SK-N-SH treated with all-trans-retinoic acid at 6 μM for 48 hours (cell line): Measurements from ENCODE around the gene LTF.
"Not testable (repeated sequence)": the region's sequence is repeated elsewhere in the genome, so short reads cannot be mapped to it uniquely, and the experiment has no call there.

Source experiments
- ARNTL ChIP-seq: fragments of 450-650 bp; formaldehyde crosslinking; IDR thresholded peaks from 2 replicates; pipeline ENCODE4 v1.5.0; 2020; ENCODE audit warnings: low read depth, mild to moderate bottlenecking, moderate library complexity, borderline replicate concordance
- CREB5 ChIP-seq: fragments of 250-450 bp; sonication (Bioruptor Pico); IDR thresholded peaks from 2 replicates; pipeline ENCODE4 v1.5.1; 2020; ENCODE audit warnings: low read depth, mild to moderate bottlenecking, moderate library complexity
- CSDC2 ChIP-seq: fragments of 250-450 bp; sonication (Bioruptor Pico); IDR thresholded peaks from 2 replicates; pipeline ENCODE4 v1.5.0; 2020; ENCODE audit warnings: mild to moderate bottlenecking, moderate library complexity
- GLIS3 ChIP-seq: fragments of 250-450 bp; sonication (Bioruptor Pico); IDR thresholded peaks from 2 replicates; pipeline ENCODE4 v1.5.0; 2020; ENCODE audit warnings: mild to moderate bottlenecking, moderate library complexity
- OSR1 ChIP-seq: fragments of 250-450 bp; sonication (Bioruptor Pico); IDR thresholded peaks from 2 replicates; pipeline ENCODE4 v1.8.0; 2022; ENCODE audit warnings: moderate library complexity, mild to moderate bottlenecking, inconsistent platforms
- PATZ1 ChIP-seq: fragments of 250-450 bp; sonication (Bioruptor Pico); IDR thresholded peaks from 2 replicates; pipeline ENCODE4 v1.8.0; 2020; ENCODE audit warnings: mild to moderate bottlenecking, moderate library complexity, borderline replicate concordance
- POU6F1 ChIP-seq: fragments of 250-450 bp; sonication (Bioruptor Pico); IDR thresholded peaks from 2 replicates; pipeline ENCODE4 v1.8.0; 2021; ENCODE audit warnings: low read depth, mild to moderate bottlenecking, moderate library complexity, borderline replicate concordance
- PPARA ChIP-seq: fragments of 250-450 bp; sonication (Bioruptor Pico); IDR thresholded peaks from 2 replicates; pipeline ENCODE4 v1.5.0; 2020; ENCODE audit warnings: mild to moderate bottlenecking, borderline replicate concordance
- TCF4 ChIP-seq: fragments of 250-450 bp; sonication (Bioruptor Pico); IDR thresholded peaks from 2 replicates; pipeline ENCODE4 v1.8.0; 2021; ENCODE audit warnings: mild to moderate bottlenecking, moderate library complexity, borderline replicate concordance
- TOX ChIP-seq: fragments of 250-450 bp; sonication (Bioruptor Pico); IDR thresholded peaks from 2 replicates; pipeline ENCODE4 v1.8.0; 2021; ENCODE audit warnings: mild to moderate bottlenecking, moderate library complexity, borderline replicate concordance
- ZC3H10 ChIP-seq: fragments of 250-450 bp; sonication (Bioruptor Pico); IDR thresholded peaks from 2 replicates; pipeline ENCODE4 v1.5.1; 2021; ENCODE audit warnings: mild to moderate bottlenecking, moderate library complexity
- ZFP3 ChIP-seq: fragments of 250-450 bp; sonication (Bioruptor Pico); IDR thresholded peaks from 2 replicates; pipeline ENCODE4 v1.5.0; 2020; ENCODE audit warnings: mild to moderate bottlenecking, moderate library complexity
- ZNF565 ChIP-seq: fragments of 450-650 bp; formaldehyde crosslinking; conservative IDR thresholded peaks from 2 replicates; pipeline ENCODE4 v1.5.0; 2020; ENCODE audit warnings: low read depth, mild to moderate bottlenecking, moderate library complexity
- ZNF8 ChIP-seq: fragments of 450-650 bp; formaldehyde crosslinking; IDR thresholded peaks from 2 replicates; pipeline ENCODE4 v1.5.0; 2020; ENCODE audit warnings: mild to moderate bottlenecking, moderate library complexity

GRCh38 chr3:46426476-46426875, 38.2 kb downstream of the LTF start:
- not testable (repeated sequence) for TF ChIP-seq ZC3H10 (CRISPR knock-in tag); TCF4 (CRISPR knock-in tag); OSR1 (CRISPR knock-in tag); POU6F1 (CRISPR knock-in tag); ZNF8 (CRISPR knock-in tag); CSDC2 (CRISPR knock-in tag); PATZ1 (CRISPR knock-in tag); GLIS3; TOX (CRISPR knock-in tag); CREB5 (CRISPR knock-in tag); ARNTL (CRISPR knock-in tag); PPARA (CRISPR knock-in tag); ZFP3 (CRISPR knock-in tag); ZNF565 (CRISPR knock-in tag)
